GM12878 (cell line): ENCODE measurements around the gene TGM2. TPM values are rescaled to one million over a fixed set of nuclear protein-coding genes. Genes with fewer than 3 reads are reported as not detected.

Experiments
- BCL11A ChIP-seq: IDR thresholded peaks from 2 replicates; pipeline ENCODE4 v1.6.1; 2011; ENCODE audit warnings: low read depth, low read length
- BCLAF1 ChIP-seq: fragments of 450-650 bp; IDR thresholded peaks from 2 replicates; pipeline ENCODE4 v1.6.1; 2017; ENCODE audit warnings: antibody characterized with exemption, mild to moderate bottlenecking, moderate library complexity
- E2F8 ChIP-seq: fragments of 450-650 bp; IDR thresholded peaks from 2 replicates; pipeline ENCODE4 v1.6.1; 2018; ENCODE audit warnings: mild to moderate bottlenecking, low read depth, moderate library complexity; ENCODE audit not compliant: partially characterized antibody
- ELK1 ChIP-seq: IDR thresholded peaks from 2 replicates; pipeline ENCODE4 v1.6.1; 2012; ENCODE audit warnings: low read depth, low read length, improper control_type of control experiment
- FOXM1 ChIP-seq: IDR thresholded peaks from 2 replicates; pipeline ENCODE4 v1.6.1; 2012; ENCODE audit warnings: low read depth, mild to moderate bottlenecking, inconsistent platforms, low read length, moderate library complexity
- HSF1 ChIP-seq: fragments of 150-350 bp; IDR thresholded peaks from 2 replicates; pipeline ENCODE4 v1.6.1; 2014; ENCODE audit warnings: mild to moderate bottlenecking, low read depth, low read length
- IKZF2 ChIP-seq, 2 experiments: fragments of 450-650 bp; IDR thresholded peaks; 2 replicates each; pipeline ENCODE4 v1.6.1; 2017; ENCODE audit warnings: mild to moderate bottlenecking in 2 of 2, moderate library complexity in 2 of 2
- KLF5 ChIP-seq: fragments of 450-650 bp; IDR thresholded peaks from 2 replicates; pipeline ENCODE4 v1.6.1; 2014; ENCODE audit warnings: mild to moderate bottlenecking; ENCODE audit not compliant: partially characterized antibody
- ZBED1 ChIP-seq: IDR thresholded peaks from 2 replicates; pipeline ENCODE4 v1.6.1; 2016; ENCODE audit warnings: borderline replicate concordance
- ZNF592 ChIP-seq: fragments of 450-650 bp; IDR thresholded peaks from 2 replicates; pipeline ENCODE4 v1.6.1; 2017; ENCODE audit warnings: mild to moderate bottlenecking, moderate library complexity
- ZNF687 ChIP-seq: fragments of 450-650 bp; IDR thresholded peaks from 2 replicates; pipeline ENCODE4 v1.6.1; 2017; ENCODE audit warnings: mild to moderate bottlenecking, moderate library complexity
- polyA plus RNA-seq, 11 experiments: library from polyadenylated mRNA; depleted of rRNA in 4 of 11; unstranded in 6 of 11; stranded (reverse) in 5 of 11; fragments of >200 nt; fragmentation: Nextera tagmentation in 4 of 11; fragmentation: Illumina TruSeq in 1 of 11; extraction: Ambion mirVana in 4 of 11; extraction: Trizol in 1 of 11; gene quantifications; 1 replicate in 1 of 11; 2 replicates in 10 of 11; pipeline versions ENCODE4 v1.2.1 to v1.2.3, GENCODE V29; 2011 to 2016; ENCODE audit warnings: inconsistent platforms in 2 of 11, missing spikeins in 2 of 11, low read depth in 1 of 11
- total RNA-seq, 4 experiments: library from RNA; depleted of rRNA in 3 of 4; stranded (reverse); fragments of >200 nt in 3 of 4; fragmentation: Illumina TruSeq in 1 of 4; extraction: Trizol in 1 of 4; gene quantifications; 2 replicates each; pipeline versions ENCODE4 v1.2.1 to v1.2.3, GENCODE V29; 2013 to 2021

Gene TGM2
- total and polyA plus RNA-seq, 10 of the 15 experiments (the other 5 are each of a cell fraction or from before 2014, with no cell fraction given): 0.11 to 1.9 (median 0.51) TPM

GRCh38 chr20:38098952-38099351 is 66.1 kb downstream of the TGM2 start (continued):
- TF ChIP-seq HSF1 (no peak), ELK1 (no peak), E2F8 (no peak), ZNF592 (no peak), KLF5 (no peak), IKZF2 (IDR thresholded peaks at IDR 0.05) (no peak), ZBED1 (no peak), BCL11A (no peak), FOXM1 (no peak), ZNF687 (no peak), BCLAF1 (no peak)
